PC-9 (cell line): ENCODE results near the gene ROCK1.

Experiments used
- CTCF ChIP-seq: fragments of 200-600 bp; sonication (generic); conservative IDR thresholded peaks from 2 replicates; pipeline ENCODE4 v1.6.1; 2017; ENCODE audit warnings: mixed run types, antibody characterized with exemption, mild to moderate bottlenecking, moderate library complexity
- EZH2 ChIP-seq: fragments of 200-600 bp; sonication (generic); IDR thresholded peaks from 2 replicates; pipeline ENCODE4 v1.8.0; 2017; ENCODE audit warnings: antibody characterized with exemption, low read depth

GRCh38 chr18:21110713-21111345 lies 784 bp downstream of the ROCK1 start:
- TF ChIP-seq CTCF (no peak), EZH2 (no peak)
